EL (cell line): Measurements from ENCODE around the gene AK8.

Experiments
- DNase-seq: peaks from one replicate; pipeline ENCODE4 v3.0.0-alpha.2; 2016

The AK8 gene

DNA sequence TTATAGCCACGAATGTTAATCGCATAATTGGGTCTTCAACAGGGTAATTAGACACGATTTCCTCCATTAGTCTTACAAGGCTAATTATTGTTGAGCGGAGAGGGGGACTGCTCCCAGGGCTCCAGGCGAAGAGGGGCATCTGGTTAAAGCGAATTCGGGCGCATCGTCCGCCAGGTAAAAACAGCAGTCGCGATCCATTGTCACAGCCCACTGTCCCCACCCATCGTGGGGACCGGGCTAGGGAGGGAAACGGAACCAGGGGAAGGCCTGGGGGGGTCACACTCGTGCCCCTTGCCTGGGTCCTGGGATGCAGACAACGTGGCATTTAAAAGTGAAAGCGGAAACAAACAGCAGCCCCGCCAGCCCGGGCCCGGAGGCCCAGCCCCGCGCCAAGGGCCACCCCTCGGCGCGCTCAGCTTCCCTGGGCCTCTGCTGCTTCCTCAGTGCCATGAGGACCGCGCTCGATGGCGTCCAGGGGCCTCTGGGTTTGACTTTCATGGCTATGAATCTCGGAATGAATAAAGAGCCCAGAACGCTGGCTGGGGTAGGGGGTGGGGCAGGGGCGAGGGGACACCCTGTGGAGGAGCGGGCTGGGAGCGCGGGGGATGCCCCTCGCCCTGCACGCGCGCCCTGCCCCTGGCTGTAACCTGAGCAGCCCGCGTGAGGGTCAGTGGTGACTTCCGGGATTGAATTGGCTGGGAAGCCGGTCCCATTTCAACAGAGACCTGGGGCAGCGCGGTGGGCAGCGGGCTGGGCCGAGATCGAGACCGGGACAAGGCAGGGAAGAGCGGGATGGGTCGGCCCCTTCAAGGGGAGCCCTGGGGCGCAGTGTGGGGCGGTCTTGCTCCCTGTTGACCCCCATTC, 107.9 kb downstream of the AK8 start:
- peak; percentile 66 for DNase-seq

DNA sequence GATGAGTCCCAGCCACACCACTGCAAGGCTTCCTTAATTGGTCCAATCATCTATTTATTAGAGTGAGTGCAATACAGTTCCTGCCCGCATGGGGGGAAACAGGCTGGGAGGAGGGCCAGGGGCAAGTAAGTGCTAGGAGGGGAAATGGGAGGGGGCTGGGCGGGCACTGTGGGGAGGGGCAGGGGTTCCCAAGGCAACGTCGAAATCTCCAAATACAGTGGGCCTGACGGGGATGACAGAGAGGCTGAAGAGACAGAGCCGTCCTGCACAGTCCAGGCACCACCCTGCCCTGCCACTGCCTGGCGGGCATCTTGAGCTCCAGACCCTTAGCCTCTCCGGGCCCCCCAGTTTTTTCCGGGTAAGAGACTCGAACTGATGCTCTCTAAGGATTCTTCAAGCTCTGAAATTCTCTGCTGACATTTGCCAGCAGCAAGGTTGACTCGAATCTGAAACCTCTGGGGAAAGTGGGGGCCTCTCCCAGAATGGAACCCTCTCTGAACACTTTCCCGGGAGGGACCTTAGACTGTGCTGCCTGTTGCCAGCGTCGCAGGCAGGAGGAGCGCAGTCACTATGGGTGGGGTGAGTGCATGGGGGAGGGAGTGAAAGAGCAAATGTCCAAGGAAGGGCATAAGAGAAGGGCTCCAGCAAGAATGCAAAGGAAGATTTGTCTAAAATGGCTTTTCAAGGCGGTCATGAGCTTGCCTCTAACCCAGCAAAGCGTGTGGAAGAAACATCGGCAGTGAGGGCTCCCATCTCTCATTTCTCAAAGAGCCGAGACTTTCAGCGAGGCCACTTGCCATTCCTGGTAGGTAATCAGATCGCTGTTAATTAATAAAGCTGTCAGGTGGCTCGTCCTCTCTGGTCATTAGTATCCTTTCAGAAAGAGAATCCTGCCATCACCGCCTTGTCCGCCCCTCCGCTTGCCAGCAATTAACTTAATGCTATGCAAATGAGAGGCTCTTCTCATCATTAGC, 108.9 kb downstream of the AK8 start:
- peak; percentile 64 for DNase-seq

DNA sequence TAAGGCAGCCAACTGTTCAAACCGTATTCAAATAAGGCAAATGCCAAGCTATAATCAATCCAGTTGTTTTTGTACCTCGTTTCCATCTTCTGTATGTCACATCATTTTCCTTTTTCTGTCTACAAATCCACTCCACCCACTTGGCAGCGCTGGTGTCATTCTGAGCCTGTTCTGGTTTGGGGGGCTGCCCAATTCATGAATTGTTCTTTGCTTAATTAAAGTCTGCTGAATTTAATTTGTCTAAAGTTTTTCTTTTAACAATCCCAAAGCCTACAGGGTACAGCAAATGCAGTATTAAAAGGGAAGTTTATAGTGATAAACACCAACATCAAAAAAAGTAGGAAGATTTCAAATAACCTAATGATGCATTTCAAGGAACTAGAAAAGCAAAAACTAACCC, 114.5 kb downstream of the AK8 start:
- DNase-seq, result no peak

DNA sequence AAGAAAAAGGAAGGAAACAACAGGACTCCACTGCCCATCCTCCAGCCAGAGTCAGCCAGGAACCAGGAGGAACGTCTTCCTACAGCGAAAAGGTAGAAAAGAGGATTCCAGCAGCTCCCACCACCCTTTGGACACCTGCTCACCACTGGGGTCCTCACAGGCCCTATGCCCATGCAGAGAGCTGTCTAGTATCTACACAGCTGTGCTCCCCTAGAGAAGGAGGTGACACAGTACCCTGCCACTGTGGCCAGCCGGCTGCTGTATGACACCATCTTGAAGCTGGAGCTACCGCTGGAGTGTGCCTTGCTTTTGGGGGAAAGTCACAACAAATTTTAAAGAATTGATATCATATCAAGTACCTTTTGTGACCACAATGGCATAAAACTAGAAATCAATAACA, 115.2 kb downstream of the AK8 start:
- no peak for DNase-seq

DNA sequence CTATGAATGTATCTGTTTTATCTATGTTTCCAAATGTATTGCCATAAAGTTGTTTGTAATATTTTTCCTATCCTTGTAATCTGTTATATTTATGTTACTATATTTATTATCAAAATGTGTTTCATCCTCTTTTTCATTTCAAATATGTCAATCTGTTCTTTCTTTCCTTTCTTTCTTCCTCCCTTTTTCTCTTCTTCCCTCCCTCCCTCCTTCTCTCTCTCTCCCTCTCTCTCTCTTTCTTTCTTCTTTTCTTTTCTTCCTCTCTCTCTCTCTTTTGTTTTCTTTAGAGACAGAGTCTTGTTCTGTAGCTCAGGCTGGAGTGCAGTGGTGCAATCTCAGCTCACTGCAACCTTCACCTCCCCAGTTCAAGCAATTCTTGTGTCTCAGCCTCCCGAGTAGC, 116.5 kb downstream of the AK8 start:
- DNase-seq, result no peak

DNA sequence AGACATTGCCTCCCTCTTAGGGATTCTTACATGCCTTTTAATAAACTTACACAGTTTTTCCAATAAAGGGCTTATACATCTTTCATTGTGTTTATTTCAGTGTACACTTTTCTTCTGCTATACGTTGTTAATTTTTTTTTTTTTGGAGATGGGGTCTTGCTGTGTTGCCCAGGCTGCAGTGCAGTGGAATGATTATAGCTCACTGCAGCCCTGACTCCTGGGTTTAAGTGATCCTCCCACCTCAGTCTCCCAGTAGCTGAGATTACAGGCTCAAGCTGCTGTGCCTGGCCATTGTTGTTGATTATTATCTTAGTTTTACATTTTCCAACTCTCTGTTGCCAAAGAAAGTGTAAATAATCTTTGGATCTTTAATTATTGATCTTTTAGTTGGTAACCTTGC, 118.0 kb downstream of the AK8 start:
- DNase-seq, result no peak

DNA sequence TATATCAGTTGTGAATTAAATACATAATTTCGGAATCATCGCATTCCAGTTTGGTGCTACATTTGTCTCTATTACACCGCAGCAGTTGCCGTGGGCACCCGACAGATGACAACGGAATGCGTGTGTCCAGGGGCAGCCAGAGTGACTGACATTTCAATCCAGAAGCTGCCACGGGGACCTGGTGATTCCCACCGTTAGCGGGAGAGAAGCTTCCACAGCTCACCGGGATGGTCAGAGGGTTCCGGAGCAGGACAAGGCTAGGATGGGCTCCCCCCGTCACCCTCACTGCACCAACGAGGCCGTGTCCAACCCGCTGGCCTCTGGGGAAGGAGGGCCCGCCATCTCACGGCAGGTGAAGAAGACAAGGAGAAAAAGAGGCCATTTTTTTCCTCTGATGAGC, 121.1 kb downstream of the AK8 start:
- no peak for DNase-seq

DNA sequence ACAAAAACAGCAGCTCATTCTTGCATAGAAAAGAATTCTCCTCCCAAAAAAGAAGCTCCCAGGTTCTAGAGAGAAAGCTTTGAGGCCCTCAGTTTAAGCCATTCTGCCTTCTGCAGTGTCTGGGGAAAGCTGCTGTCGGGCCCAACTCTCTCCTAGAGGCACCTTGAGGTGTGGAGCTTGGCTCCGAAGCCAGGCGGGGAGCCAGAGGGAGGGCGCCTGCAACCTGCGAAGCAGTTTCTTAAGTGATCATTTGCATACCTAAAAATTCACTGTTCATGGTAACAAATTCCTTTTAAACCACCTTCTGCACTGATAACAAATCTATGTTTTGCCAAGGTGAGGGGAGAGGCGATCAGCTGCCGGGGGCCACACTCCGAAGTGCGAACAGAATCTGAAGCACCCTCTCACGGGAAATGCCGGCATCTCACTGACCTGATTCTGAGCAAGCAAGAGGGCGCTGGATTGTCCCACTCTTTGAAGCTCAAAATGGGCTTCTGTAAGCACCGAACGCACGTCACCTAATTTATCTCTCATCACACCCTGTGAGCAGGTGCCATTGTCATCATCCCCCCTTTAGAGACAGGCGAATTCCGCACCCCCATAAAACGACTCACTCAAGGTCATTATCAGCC, 121.8 kb downstream of the AK8 start:
- DNase-seq, result no peak

DNA sequence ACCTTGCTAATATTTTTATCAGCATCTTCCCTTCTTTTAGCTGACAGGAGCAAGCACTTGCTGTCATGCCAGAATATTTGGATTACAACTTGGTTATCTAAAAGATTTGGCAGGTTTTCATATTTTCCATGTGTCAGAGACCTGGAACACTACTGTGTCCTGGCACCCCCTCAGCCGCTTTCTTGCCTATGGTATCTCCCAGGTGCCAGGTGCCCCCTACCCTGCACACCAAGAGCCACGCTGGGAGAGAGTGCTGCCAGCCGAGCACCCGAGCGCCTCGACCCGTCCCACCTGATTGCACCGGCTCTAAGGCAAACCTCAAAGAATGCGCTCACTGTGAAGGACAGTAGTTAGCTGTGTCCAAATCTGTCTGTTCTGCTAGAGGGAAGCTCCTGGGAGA, 123.0 kb downstream of the AK8 start:
- DNase-seq, result no peak

DNA sequence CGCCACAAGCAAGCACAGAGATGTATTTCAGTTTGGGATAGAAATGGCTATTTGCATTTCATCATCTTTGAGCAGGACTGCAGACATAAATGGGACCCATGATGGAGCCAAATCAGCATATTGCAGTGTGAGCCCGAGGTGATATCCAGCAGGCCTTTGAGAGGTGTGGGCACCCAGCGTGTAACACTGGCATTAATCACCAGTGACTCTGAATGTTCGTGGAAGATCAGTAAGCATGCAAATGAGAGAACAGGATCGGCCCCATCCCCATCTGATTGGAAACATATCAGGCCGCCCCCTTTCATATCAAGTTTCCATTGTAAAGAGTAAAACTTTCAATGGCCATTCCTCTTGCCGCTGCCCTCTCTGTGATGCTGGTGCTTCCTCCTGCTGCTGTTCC, 123.8 kb downstream of the AK8 start:
- no peak for DNase-seq

DNA sequence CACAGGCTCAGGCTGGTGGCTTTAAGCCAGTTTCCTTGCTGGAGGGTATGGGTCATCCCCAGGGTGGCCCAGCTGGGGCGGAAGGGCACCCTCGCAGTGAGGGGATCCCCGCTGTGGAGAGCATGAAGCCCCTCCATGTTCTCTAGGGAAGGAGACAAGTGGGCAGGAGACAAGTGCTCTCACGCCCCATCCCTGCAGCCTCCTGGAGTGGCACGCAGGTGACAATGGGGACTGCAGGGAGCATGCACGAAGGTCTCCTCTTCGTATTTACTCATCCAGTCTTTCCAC, 124.5 kb downstream of the AK8 start:
- no peak for DNase-seq

DNA sequence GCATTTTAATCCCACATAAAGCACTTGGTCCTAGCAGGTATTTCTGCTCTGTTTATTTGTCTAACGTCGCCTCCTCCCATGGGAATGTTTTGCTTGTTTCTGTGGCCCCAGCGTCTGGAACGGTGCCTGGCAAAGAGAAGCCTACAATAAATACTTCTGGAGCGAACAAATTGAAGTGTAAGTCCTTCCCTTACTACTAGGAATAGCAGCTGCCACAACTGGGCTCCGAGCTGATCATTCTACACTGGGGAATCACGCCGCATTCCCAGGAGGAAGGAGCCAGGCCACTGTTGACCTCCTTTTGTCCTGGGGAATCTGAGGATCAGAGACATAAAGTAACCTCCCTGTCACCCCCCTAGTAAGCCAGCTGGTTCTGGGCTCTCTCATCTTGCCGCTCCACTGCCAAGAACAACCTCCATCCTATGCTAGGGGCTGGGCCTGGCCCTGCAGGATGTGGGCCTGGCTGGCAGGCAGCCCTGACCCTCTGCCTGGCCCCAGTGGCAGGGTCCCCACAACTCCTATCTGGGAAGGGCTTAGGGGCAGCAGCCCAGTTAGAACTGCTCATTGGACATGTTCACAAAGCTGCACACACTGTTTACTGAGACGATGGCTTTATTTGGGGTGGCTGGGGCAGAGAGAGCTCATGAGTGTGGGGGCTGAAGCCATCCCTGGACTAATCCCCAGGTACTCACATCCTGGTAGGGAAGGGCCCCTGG, 125.0 kb downstream of the AK8 start:
- DNase-seq, result no peak

DNA sequence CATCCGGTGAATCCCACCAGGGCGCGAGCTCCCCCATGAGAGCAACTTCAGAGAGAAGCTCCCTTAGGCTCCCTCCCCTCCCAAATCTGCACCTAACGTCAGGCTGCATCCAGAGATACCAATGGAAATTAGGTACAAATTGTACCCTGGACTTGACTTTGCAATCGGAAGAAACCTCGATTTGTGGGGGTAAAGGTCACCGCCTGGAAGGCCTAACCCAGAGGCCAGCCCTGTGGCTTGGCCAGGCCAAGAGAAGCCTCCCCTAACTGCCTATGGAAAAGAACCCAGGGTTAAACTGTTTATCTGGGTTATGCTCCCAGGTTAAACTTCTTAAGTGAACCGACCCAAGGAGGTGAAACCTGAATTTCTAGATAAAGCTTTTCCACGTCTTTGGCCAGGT, 127.4 kb downstream of the AK8 start:
- no peak for DNase-seq

DNA sequence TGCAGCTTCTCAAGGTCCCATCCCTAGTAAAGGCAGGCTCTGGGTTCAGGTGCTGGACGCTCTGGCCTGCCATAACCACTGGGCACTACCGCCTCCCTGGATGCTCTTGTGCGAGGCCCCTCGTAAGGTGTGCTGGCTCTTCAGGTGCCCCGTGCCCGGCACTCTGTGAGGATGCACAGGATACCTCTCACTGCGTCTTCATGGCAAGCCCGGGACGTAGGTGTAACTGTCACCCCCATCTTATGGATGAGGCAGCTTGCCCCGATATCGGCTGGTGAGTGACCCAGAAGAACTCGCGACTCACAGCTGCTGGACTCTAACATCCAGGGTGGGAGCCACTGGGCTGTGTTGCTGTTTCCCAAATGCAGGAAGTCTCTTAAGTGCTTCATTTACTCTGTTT, 128.8 kb downstream of the AK8 start:
- DNase-seq, result no peak

DNA sequence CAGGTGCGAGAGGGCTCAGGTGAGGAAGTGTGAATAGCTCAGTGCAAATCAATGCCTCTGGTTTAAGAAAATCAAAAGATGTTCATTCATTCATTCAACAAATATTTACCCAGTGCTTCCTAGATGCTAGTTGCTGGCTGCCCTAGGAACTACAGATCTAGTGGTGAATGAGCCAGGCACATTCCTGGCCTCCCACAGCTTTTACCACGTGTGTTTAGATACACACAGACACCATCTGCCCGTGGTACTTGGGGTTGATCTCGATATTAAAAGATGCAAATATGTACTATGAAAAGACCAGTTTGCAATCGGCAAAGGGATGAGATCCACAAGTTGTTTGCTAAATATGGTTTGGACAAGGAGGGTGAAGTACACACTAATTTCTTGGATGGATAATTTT, 129.6 kb downstream of the AK8 start:
- DNase-seq, result peak; percentile 9

DNA sequence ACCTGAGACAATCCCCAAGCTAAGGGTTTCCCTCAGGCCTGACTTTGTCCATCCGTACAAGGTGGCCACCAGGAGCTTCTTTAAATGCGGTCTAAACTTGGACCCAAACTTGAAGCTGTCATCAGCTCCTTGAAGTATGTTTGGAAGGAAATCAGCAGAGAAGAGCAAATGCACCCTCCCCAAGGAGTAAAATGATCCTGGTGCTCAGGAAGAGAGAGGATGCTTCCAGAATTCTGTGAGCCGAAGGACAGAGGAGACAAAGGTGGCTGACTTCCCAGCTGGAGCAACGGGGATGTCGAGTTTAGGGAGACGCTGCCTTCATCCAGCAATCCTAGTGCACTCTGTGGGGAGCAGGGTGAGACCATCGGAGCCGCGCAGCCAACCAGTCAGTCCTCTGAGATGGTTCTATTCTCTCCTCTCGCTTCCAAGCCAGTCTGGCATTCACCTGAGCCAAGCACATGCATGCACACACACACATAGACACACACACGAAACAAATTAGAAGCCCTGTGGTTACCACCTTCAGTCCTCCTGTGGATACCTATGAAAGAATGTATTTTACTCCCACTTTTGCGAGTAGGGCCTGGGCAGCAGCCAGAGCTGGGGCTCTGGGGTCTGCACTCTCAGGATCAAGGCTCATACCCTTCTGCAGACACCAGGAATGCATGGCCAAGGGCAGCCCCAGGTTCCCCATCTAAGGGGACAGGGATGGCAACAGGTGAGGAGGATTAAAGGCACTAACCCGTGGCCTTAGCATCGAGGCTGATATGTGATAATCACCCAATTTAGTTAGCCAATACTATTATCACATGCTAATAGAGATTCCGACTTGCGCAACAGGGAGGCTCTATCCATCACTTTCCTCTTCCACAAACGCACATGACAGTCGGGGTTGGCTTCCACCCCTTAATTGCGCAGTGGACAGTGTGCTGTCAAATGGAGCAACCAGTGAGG, 132.1 kb downstream of the AK8 start:
- no peak for DNase-seq

DNA sequence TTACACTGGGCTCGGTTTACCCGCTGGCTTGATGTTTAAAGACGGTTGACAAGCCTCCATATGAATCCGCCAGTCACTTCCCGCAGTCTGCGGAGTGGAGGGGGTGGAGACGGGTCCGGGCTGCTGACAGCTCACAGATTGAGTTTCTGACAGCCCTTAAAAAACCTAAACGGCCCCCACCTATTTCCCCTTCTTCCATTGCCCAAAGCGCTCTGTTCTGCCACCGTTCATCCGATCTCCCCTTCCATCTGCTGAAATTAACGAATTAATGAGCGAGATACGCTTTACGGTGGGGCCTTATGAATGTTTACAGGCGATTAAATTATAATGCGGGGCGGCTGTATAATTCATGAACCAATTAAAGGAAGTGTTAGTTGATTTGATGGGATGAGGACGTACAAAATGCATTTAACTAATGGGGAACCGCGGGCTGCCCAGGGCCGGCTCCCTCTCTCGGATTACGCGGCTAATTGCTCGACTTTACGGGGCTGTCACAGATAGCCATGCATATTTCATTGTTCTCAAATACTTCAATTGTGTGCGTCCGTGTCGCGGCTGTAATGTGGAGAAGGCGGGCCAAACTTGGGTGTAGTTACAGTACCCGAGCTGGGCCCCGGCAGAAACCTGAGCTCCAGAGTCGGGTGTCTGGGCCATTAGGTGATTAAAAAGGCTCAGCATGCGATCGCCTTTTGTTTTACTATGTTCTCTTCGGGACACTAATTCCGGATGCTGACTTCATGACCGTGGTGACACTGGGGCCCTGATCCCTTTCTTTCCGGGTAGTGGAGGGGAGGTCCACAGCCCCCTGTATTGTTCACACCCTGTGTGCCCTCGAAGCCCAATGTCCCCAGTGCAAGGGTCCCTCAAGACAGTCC, 133.0 kb downstream of the AK8 start:
- DNase-seq, result no peak

DNA sequence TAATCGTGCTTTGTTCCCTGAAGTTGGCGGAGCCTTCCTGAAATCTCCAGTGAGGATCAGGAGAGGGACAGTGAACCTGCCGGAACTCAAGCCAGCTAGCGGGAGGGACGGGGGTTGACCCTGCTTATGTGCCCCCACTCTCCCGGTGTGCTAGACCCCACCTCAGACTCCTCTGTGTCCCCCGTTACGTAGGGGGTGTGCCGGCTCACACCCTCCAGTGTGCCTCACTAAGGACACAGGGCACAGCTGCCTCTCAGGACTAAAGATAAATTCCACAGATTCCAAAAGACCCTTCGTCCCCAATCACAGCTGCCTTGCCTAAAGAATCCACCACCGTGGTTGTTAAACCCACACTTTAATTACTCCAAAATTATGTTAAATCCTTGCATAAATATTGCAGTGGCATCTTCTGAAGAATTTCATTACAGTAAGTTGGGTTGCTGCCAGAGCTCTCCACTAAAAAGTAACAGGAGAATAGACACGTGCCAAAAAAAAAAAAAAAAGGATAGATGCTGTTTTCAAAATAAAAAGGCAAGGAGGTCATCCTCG, 134.1 kb downstream of the AK8 start:
- no peak for DNase-seq

DNA sequence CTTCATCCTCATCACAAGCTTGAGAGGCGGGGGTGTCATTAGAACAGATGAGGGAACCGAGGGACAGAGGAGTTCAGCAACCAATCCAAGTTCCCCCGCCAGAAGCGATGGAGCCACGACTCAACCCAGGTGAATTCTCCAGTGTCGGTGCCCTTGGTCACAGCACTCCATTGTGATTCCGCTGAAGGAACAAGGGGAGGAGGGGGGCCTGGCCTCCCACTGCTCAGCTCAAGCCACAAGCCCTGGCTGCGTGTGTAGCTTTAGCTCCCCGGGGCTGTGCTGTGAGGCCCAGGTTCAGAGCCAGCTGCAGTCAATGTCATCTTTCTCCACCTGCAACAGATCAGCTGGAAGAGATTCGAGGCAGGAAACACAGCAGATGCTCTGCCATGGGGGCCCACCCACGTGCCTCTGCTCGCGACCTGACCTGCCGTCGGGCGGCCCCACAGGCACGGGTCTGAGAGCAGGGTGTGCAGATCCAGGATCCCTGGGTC, 135.2 kb downstream of the AK8 start:
- DNase-seq, result no peak
